GM18909 (cell line): ENCODE results near the gene PARP3.

ENCODE experiments used
- ATAC-seq: cut with Tn5 transposase; IDR thresholded peaks from one replicate; pipeline ENCODE4 v1.9.1; 2021; ENCODE audit warnings: mild to moderate bottlenecking; ENCODE audit not compliant: unreplicated experiment, poor library complexity

Gene PARP3

DNA sequence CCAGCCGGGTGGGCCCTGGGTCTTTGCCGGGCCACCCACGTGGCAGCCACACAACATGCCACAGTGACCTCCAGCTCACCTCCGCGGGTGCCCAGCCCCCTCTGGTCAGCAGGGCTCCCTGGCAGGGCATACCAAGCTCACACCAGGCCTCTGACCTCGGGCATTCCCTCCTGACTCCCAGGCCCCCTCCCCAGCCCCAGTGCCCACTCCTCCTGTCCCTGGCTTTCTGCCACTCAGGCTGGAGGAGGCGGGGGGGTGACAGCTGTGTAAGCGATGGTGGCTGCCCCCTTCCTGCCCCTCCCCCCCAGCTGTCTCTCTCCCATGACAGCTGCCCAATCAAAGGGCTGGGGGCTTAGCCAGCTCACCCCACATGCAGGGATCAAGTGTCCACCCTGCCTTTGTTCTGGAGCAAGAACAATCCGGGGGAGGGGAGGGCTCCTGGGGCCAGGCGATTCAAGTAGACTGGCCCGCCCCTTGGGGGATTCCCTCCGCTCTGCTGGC is 21.8 kb downstream of the PARP3 start:
- ATAC-seq, result no peak

DNA sequence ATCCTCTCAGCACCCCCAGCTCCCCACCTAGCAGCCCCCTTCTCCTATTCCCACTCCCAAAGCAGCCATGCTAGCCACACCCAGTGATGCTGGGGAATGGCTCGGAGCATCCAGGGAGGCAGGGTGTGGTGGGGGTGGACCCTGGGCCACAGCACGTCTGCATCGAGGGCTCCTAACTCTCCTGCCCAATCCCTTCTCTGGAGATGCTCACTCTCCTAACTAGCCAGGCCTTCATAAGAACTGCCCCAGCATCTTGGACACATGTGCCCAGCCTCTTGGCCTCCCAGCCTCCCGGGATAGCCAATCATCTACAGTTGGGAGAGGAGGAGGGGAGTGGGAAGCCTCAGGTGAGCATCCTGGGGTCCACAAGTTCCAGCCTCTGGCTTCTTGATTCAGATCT is 22.4 kb downstream of the PARP3 start:
- no peak for ATAC-seq

DNA sequence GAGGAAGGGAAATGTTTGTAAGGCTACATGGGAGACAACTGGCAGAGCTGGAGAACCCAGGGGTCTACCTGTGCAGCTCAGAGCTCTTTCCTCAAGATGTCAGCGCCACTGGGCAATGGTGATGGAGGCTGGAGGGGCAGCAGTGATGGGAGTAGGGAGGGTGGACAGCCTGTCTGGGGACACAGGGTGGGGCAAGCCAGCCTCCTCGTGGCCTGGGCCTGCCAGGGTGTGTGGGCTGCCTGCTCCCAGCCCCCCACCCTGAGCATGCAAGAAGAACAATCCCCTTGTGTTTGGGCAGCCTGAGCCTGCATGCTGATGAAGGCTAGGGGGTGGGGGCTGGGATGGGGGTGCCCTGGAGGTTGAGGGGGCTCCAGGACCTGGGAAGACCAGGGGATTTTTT is 23.9 kb downstream of the PARP3 start:
- no peak for ATAC-seq

- no peak for ATAC-seq
Observed at GRCh38 chr3:51966486-51966885, 24.3 kb downstream of the PARP3 start.

- peak; percentile 34 for ATAC-seq
Observed at GRCh38 chr3:51966922-51967383, 24.8 kb downstream of the PARP3 start.

DNA sequence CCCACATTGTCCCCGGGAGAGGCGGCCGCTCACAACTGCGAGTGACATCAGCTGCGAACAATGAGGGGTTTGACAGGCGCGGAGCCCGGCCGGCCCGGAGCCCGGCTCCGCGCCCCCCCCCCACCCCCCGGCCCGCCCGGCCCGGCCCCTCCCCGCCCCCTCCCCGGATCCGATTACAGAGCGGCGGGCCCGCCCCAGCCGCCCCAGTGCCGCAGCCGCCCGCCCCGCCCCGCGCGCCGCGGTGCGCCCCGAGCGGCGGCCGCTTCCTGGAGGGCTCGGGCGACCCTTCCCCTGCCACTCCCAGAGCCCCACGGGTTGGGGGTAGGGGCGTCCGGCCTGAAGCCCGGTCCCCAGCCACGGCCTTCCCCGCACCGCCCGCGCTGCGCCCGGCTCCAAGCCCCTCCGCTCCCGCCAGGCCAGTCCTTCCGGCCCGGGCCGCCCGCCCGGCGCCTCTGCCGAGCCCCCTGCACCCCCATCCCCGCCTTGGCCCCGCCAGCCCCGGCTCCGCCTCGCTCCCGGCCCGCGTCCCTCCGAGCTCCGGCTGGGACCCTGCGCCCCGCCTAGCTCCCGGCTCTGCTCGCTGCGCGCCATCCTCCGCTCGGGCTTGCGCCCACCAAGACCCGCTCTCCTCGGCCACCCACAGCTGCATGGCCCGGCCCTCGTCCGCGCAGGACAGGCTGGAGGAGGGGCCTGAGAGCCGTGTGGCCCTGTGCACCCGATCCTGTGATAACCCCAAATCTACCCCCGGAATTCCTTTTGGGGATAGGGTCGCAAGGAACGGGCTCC is 25.4 kb downstream of the PARP3 start, which contains the start of gene PCBP4:
TSS of gene PCBP4 (minus strand) at position 71 of the 786 bp plus-strand sequence. CDS start 6,214 bp downstream, outside the sequence.
- ATAC-seq, result peak; percentile 46

DNA sequence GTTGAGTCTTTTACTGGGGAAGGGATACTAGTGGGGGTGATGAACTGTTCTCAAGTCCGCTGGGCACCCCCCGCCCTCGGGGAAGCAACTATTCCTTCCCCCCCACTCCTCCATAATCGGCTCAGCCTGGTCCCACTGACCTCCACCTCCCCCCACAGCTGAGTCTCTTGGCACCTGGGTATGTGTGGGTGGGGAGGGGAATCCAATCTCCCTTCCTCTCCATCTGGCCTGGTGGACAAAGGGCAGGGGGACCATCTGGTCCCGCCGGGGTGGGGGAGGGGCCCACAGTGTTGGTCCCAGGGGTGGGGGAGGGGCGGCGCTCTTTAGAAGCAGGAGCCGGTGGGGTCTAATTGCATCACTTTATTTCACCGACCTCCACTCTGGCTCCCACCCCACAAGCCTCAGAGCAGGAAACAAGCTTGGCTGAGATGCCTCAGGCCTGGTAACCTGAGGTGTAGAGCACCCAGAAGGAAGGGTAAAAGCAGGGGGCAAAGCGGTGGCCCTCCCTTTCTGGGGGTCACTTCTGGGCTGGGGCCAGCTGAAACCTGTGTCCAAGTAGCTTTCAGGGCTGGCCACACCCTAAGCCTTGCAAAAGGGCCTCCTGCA is 26.1 kb downstream of the PARP3 start:
- ATAC-seq, result no peak

- no peak for ATAC-seq
Observed at GRCh38 chr3:51968883-51969678, 26.9 kb downstream of the PARP3 start.

DNA sequence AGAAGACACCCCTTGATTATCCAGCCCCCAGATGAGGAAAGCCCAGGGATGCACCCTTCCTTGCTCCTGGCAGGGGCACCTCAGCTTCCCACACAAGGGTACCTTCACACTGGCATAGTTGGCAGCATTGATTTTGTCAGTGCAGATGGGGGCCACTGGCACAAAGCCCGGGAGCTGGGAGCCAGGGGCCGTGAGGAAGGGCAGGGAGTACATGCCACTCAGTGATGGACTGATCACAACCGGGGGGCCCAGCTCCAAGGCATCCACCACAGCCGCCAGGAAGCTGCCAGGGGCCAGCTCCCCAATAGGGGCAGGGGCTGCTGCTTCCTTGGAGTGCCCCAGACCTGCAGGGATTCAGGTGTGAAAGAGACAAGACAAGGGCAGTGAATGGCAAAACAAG is 27.7 kb downstream of the PARP3 start:
- no peak for ATAC-seq

DNA sequence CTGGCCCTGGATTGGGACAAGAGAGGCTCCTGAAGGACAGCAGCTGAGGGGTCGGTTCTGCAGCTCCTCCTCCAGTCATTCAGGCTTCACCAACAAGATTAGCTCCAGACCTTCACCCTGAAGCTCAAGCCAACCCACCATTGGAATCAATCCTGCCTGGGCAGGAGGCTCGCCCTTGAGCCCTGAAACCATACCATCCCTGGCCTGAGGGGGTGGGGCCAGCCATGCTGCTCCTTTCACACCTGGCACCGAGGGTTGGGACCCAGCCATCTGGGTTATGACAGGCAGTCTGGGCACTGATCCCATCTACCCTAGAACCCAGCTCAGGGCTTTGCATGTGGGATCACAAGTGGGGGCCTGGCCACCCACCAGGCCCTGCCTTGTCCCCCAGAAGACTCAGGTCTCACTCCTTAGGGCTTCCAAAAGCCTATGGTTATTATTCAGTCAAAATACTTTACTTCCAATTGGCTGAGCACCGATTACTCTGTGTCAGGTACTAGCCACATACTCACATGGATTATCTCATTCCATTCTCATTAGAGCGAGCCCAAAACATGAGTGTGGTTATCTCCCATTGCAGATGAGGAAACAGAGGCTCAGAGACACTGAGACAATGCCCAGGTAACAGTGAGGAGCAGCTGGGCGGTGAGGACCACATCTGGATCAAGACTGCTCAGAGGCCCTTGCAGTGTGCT is 28.6 kb downstream of the PARP3 start:
- no peak for ATAC-seq

GRCh38 chr3:51971350-51971749 is 29.2 kb downstream of the PARP3 start:
- ATAC-seq, result no peak

GRCh38 chr3:51974277-51974962 is 32.3 kb downstream of the PARP3 start:
- ATAC-seq, result peak; percentile 5

GRCh38 chr3:51974963-51975851 is 33.0 kb downstream of the PARP3 start, which contains the start of gene ABHD14A:
Gene ABHD14A (plus strand): TSS chr3:51975064. CDS start chr3:51975136, 72 bp downstream.
- peak; percentile 58 for ATAC-seq

GRCh38 chr3:51975852-51976549 is 33.8 kb downstream of the PARP3 start:
- ATAC-seq, result no peak

DNA sequence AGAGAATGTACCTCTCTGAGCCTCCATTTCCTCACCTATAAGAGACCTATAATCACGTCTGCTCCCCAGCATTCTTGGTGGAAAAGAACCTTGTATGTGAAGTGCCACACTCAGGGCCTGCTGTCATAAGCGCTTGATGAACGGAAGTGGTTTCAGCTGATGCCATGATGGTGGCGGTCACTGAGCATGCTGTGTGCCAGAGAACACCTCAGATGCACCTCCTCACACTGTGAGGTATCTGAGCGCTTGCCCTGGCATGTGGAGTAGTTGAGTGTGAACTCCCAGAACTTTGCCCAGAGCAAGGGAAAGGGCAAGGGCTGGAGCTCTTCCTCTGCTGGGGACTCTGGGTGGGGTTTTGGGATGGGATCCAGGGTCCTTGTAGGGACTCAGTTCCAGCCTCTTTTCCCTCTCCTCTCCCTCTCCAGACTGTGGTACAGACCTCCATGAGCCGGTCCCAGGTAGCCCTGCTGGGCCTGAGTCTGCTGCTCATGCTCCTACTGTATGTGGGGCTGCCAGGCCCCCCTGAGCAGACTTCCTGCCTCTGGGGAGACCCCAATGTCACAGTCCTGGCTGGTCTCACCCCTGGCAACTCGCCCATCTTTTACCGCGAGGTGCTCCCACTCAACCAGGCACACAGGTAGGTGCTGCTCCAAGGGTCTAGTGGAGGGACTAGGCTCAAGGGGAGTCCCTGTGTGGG is 35.4 kb downstream of the PARP3 start:
- ATAC-seq, result no peak

GRCh38 chr3:51978143-51978502 is 36.0 kb downstream of the PARP3 start:
- ATAC-seq, result no peak

- ATAC-seq, result no peak
Observed at GRCh38 chr3:51980253-51980652, 38.1 kb downstream of the PARP3 start.
